H1 (cell line): ENCODE measurements around the gene ROBO4.

Source experiments
- CREB1 ChIP-seq: IDR thresholded peaks from 2 replicates; pipeline ENCODE4 v1.6.1; 2012; ENCODE audit warnings: inconsistent platforms
- EZH2 ChIP-seq: fragments of 200-600 bp; sonication (generic); IDR thresholded peaks from 2 replicates; pipeline ENCODE4 v1.7.1; 2012; ENCODE audit warnings: low read depth, mild to moderate bottlenecking, moderate library complexity, low read length, inconsistent platforms; ENCODE audit not compliant: severe bottlenecking
- HDAC2 ChIP-seq, 2 experiments: fragments of 300-600 bp in 1 of 2; sonication (generic) in 1 of 2; IDR thresholded peaks; 2 replicates each; pipeline ENCODE4 v1.6.1; 2011 to 2012; ENCODE audit warnings: low read depth in 2 of 2, low read length in 2 of 2, mild to moderate bottlenecking in 2 of 2, moderate library complexity in 2 of 2, borderline replicate concordance in 1 of 2, inconsistent platforms in 1 of 2
- MAX ChIP-seq: IDR thresholded peaks from 2 replicates; pipeline ENCODE4 v1.6.1; 2012; ENCODE audit warnings: inconsistent platforms
- POLR2A ChIP-seq, 2 experiments: IDR thresholded peaks; 1 replicate in 1 of 2; 2 replicates in 1 of 2; pipeline ENCODE4 v1.6.1; 2011; ENCODE audit warnings: low read depth in 2 of 2, low read length in 2 of 2, mild to moderate bottlenecking in 2 of 2; ENCODE audit errors: control extremely low read depth in 1 of 2
- RAD21 ChIP-seq, 2 experiments: IDR thresholded peaks in 1 of 2; conservative IDR thresholded peaks in 1 of 2; 2 replicates each; pipeline ENCODE4 v1.6.1; 2011; ENCODE audit warnings: low read depth in 2 of 2, low read length in 2 of 2, improper control_type of control experiment in 1 of 2, inconsistent platforms in 1 of 2, mild to moderate bottlenecking in 1 of 2, moderate library complexity in 1 of 2
- RBBP5 ChIP-seq: IDR thresholded peaks from 2 replicates; pipeline ENCODE4 v1.7.1; 2012; ENCODE audit warnings: low read depth, mild to moderate bottlenecking, inconsistent platforms, low read length, moderate library complexity, borderline replicate concordance
- TCF12 ChIP-seq: IDR thresholded peaks from 2 replicates; pipeline ENCODE4 v1.6.1; 2011; ENCODE audit warnings: low read depth, mild to moderate bottlenecking, low read length
- YY1 ChIP-seq: IDR thresholded peaks from 2 replicates; pipeline ENCODE4 v1.6.1; 2011; ENCODE audit warnings: low read depth, mild to moderate bottlenecking, low read length
- ZNF274 ChIP-seq: IDR thresholded peaks from 2 replicates; pipeline ENCODE4 v1.7.0; 2012; ENCODE audit warnings: low read length, borderline replicate concordance; ENCODE audit errors: extremely low read depth
- TF ChIP-seq, protein P1 (sequence below), 3 experiments: IDR thresholded peaks; 1 replicate in 2 of 3; 2 replicates in 1 of 3; pipeline versions ENCODE4 v1.5.1 to v1.6.1; 2011; ENCODE audit warnings: low read length in 3 of 3, mild to moderate bottlenecking in 3 of 3, inconsistent platforms in 2 of 3, low read depth in 1 of 3, moderate library complexity in 1 of 3; ENCODE audit not compliant: insufficient read depth in 1 of 3; ENCODE audit errors: control extremely low read depth in 1 of 3

DNA sequence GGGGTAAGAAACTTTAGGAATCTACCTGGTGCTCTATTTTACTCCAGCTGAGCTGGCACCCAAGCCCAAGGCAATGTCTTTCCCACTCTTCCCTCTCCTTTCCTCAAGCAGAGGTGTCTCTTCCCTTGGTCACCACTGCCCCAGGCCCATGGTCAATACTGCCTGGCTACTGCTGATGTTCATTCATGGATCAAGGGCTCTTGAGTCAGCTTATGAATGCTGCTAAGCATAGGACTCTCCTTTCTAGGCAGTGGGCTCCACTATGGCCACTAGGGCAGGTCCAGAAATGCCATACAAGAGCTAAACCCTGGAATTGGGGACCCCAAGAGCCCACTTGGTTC, 18.7 kb upstream of the ROBO4 start:
- no peak for TF ChIP-seq EZH2
- no peak for TF ChIP-seq MAX
- no peak for TF ChIP-seq TCF12
- TF ChIP-seq, protein P1, sequence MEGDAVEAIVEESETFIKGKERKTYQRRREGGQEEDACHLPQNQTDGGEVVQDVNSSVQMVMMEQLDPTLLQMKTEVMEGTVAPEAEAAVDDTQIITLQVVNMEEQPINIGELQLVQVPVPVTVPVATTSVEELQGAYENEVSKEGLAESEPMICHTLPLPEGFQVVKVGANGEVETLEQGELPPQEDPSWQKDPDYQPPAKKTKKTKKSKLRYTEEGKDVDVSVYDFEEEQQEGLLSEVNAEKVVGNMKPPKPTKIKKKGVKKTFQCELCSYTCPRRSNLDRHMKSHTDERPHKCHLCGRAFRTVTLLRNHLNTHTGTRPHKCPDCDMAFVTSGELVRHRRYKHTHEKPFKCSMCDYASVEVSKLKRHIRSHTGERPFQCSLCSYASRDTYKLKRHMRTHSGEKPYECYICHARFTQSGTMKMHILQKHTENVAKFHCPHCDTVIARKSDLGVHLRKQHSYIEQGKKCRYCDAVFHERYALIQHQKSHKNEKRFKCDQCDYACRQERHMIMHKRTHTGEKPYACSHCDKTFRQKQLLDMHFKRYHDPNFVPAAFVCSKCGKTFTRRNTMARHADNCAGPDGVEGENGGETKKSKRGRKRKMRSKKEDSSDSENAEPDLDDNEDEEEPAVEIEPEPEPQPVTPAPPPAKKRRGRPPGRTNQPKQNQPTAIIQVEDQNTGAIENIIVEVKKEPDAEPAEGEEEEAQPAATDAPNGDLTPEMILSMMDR (IDR thresholded peaks at IDR 0.05; ENCODE audit: control extremely low read depth in 1 of 3, insufficient read depth in 1 of 3, low read depth in 1 of 3, low read length in 3 of 3): no peak
- no peak for TF ChIP-seq YY1
- no peak for TF ChIP-seq CREB1
- no peak for TF ChIP-seq POLR2A (IDR thresholded peaks at IDR 0.05; ENCODE audit: control extremely low read depth in 1 of 2, low read depth in 2 of 2, low read length in 2 of 2)
- TF ChIP-seq RAD21 (IDR thresholded peaks at IDR 0.05 in 1 of 2, conservative IDR thresholded peaks at IDR 0.05 in 1 of 2; ENCODE audit: low read depth in 2 of 2, low read length in 2 of 2): no peak
- TF ChIP-seq HDAC2 (IDR thresholded peaks at IDR 0.05; ENCODE audit: borderline replicate concordance in 1 of 2, low read depth in 2 of 2, low read length in 2 of 2): no peak
- TF ChIP-seq ZNF274: no peak
- no peak for TF ChIP-seq RBBP5
